ENCODE data around the gene FGF12. TPM values are rescaled to one million over a fixed set of nuclear protein-coding genes. Genes with fewer than 3 reads are reported as not detected.

The FGF12 gene
- total and polyA plus RNA-seq, 2 of the 13 experiments (the other 11 are each of a cell fraction or from before 2014, with no cell fraction given), result 0.07 TPM; not detected in 1

DNA sequence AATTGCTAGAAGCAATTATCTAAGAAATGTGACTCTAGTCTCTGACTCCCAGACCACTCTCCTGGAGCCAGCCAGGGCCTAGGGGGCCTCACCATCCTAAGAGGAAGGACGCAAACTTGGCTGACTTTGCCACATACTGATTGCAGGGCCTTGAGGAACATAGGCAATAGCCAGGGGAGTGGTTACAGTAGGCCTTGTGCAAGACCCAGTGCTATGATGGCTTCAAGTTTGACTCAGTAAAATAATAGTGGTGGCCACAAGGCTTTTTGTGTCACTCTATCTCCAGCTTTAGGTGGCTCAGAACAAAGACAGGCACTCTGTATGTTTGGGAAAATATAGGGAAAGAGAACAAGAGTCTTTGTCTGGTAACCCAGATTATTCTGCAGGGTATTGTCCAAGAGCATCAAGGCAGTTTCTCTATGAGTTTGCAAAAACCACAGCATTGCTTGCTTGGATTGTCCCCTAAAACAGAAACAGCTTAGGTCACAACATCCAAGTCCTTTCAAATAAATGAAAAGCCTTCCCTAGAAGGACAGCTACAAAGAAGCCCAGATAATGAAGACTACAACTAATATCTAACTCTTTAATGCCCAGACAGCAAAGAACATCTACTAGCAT is 634.8 kb downstream of the FGF12 start:
- in situ Hi-C loops (cut with HindIII; ENCODE audit: extremely low pct_ligation_motif_present, low pct_unique_long_range_greater_than_20kb) (no loop called here), intact Hi-C loops (cut with micrococcal nuclease; ENCODE audit: unreplicated experiment) (no loop called here)
- H2AFZ ChIP-seq (ENCODE audit: low read length), result no peak overlapping the region
- no peak overlapping the region for H3K4me3 ChIP-seq (replicated peaks in 1 of 3; ENCODE audit: insufficient read depth in 1 of 3, low read depth in 2 of 3, low read length in 3 of 3)
- H3K27me3 ChIP-seq (ENCODE audit: control insufficient read depth in 1 of 2, insufficient read depth in 2 of 2, low read length in 2 of 2), result no peaks in the 10 kb centered on the region; a peak in 1 of 5 replicates
- CTCF ChIA-PET (ENCODE audit: low intra/inter-chr PET ratio, low total read pairs), result no interaction called here
- H4K20me1 ChIP-seq (ENCODE audit: insufficient read depth, low read length), result no peaks in the 10 kb centered on the region
- no peaks in the 10 kb centered on the region for H3K79me2 ChIP-seq (ENCODE audit: insufficient read depth, low read length)
- POLR2A ChIA-PET, result no interaction called here
- H3K9ac ChIP-seq (ENCODE audit: insufficient read depth, low read depth, low read length), result no peak overlapping the region
- no peak overlapping the region for H3K27ac ChIP-seq (ENCODE audit: extremely low read length, insufficient read depth, low read length)
- H3K9me3 ChIP-seq (ENCODE audit: low read length), result no peaks in the 10 kb centered on the region
- BruUV-seq (replicated peaks), result no TSS peak
- no peaks in the 10 kb centered on the region for H3K4me1 ChIP-seq (ENCODE audit: insufficient read depth, low read length)
- no CpG with 5 or more reads among the region's 1 CpG for WGBS (ENCODE audit: low lambda C conversion rate)
- no peak overlapping the region for H3K4me2 ChIP-seq (ENCODE audit: low read depth, low read length)
- H3K36me3 ChIP-seq (replicated peaks in 1 of 2; ENCODE audit: control insufficient read depth in 1 of 2, insufficient read depth in 2 of 2, low read length in 2 of 2), result no peaks in the 10 kb centered on the region
- DNase-seq (ENCODE audit: low spot score) (no peak), FAIRE-seq (no peak), ATAC-seq (no peak)
- no peak for TF ChIP-seq ZNF761 (CRISPR knock-in tag; conservative IDR thresholded peaks at IDR 0.05)
- no peak for TF ChIP-seq IRX3 (CRISPR knock-in tag; IDR thresholded peaks at IDR 0.05; ENCODE audit: borderline replicate concordance, low read depth)
- no peak for TF ChIP-seq NR2F2 (IDR thresholded peaks at IDR 0.05; ENCODE audit: borderline replicate concordance, low read depth)
- TF ChIP-seq NCOR1 (IDR thresholded peaks at IDR 0.05; ENCODE audit: borderline replicate concordance, low read length), result no peak
- no peak for TF ChIP-seq SSRP1 (CRISPR knock-in tag; IDR thresholded peaks at IDR 0.05)
- TF ChIP-seq RCOR2 (CRISPR knock-in tag; IDR thresholded peaks at IDR 0.05), result no peak
- TF ChIP-seq, protein P1, sequence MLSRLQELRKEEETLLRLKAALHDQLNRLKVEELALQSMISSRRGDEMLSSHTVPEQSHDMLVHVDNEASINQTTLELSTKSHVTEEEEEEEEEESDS (CRISPR knock-in tag; IDR thresholded peaks at IDR 0.05; ENCODE audit: borderline replicate concordance), result no peak
- TF ChIP-seq LCORL (IDR thresholded peaks at IDR 0.05), result no peak
- TF ChIP-seq LCORL (CRISPR knock-in tag; IDR thresholded peaks at IDR 0.05), result no peak
- TF ChIP-seq MED8 (CRISPR knock-in tag; IDR thresholded peaks at IDR 0.05; ENCODE audit: insufficient replicate concordance), result no peak
- no peak for TF ChIP-seq CREM (IDR thresholded peaks at IDR 0.05)
- TF ChIP-seq CREM (CRISPR knock-in tag; IDR thresholded peaks at IDR 0.05), result no peak
- TF ChIP-seq MBD4 (IDR thresholded peaks at IDR 0.05; ENCODE audit: borderline replicate concordance, low read length), result no peak
- no peak for TF ChIP-seq HNF1A (IDR thresholded peaks at IDR 0.05; ENCODE audit: low read depth)
- TF ChIP-seq HNF1A (CRISPR knock-in tag; IDR thresholded peaks at IDR 0.05; ENCODE audit: borderline replicate concordance), result no peak
- TF ChIP-seq, protein P2, sequence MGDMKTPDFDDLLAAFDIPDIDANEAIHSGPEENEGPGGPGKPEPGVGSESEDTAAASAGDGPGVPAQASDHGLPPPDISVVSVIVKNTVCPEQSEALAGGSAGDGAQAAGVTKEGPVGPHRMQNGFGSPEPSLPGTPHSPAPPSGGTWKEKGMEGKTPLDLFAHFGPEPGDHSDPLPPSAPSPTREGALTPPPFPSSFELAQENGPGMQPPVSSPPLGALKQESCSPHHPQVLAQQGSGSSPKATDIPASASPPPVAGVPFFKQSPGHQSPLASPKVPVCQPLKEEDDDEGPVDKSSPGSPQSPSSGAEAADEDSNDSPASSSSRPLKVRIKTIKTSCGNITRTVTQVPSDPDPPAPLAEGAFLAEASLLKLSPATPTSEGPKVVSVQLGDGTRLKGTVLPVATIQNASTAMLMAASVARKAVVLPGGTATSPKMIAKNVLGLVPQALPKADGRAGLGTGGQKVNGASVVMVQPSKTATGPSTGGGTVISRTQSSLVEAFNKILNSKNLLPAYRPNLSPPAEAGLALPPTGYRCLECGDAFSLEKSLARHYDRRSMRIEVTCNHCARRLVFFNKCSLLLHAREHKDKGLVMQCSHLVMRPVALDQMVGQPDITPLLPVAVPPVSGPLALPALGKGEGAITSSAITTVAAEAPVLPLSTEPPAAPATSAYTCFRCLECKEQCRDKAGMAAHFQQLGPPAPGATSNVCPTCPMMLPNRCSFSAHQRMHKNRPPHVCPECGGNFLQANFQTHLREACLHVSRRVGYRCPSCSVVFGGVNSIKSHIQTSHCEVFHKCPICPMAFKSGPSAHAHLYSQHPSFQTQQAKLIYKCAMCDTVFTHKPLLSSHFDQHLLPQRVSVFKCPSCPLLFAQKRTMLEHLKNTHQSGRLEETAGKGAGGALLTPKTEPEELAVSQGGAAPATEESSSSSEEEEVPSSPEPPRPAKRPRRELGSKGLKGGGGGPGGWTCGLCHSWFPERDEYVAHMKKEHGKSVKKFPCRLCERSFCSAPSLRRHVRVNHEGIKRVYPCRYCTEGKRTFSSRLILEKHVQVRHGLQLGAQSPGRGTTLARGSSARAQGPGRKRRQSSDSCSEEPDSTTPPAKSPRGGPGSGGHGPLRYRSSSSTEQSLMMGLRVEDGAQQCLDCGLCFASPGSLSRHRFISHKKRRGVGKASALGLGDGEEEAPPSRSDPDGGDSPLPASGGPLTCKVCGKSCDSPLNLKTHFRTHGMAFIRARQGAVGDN (CRISPR knock-in tag; IDR thresholded peaks at IDR 0.05), result no peak
- TF ChIP-seq ZNF530 (CRISPR knock-in tag; IDR thresholded peaks at IDR 0.05; ENCODE audit: low read depth), result no peak
- TF ChIP-seq CENPT (CRISPR knock-in tag; IDR thresholded peaks at IDR 0.05; ENCODE audit: low read depth), result no peak
- TF ChIP-seq CEBPB (IDR thresholded peaks at IDR 0.05; ENCODE audit: borderline replicate concordance, low read depth, low read length), result no peak

All from HepG2 (cell line).